Measurements from ENCODE around the gene SESN3.
"Not testable (repeated sequence)": the region's sequence is repeated elsewhere in the genome, so short reads cannot be mapped to it uniquely, and the experiment has no call there.

Gene SESN3

DNA sequence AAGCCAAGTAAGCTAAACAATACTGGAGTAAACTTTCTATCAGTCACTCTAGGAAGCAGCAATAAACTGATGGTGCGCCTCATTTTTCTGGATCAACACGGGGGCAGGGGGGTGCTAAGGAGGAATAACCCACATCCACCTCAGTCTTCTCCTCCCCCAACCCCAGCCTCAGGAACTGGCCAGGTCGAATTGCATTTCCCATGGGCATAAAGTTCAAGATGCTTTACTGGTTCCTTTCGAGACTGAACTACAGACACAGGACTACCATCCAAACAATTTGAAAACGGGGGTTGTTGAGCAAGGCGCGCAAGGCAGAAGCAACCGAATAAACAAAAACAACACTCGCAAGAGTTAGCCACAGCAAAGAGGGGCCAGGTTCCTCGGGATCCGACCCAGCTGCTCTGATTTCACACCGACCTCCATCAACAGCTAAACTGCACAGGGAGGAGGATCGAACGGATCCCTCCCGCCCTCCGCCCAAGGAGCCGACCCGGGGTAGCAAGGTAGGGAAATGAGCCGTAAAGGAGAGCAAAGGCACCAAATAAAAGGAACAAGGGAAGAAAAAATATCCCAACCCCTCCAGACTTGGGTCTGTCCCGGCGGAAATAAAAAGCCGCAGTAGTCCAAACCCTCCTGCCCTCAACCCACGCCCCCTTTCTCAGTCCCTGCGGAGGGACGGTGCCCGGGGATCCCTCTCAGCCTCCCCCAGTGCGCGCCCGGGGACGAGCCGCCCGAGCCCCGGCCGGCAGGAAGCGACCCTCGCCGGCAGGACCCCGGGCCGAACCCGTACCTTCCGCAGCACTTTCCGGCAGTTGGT, 801 bp downstream of the SESN3 start:
- peaks cover 3% of the 10 kb centered on the region; the same call in 1 of the 2 replicates for H4K20me1 ChIP-seq (ENCODE audit: control insufficient read depth, insufficient read depth, low read depth, low read length)
- no peaks in the 10 kb centered on the region for H3K9me2 ChIP-seq (replicated peaks; ENCODE audit: control insufficient read depth, low read length)
- peak overlapping the region; percentile 23; the same call in 1 of the 2 replicates for H3K27ac ChIP-seq (ENCODE audit: low read depth, low read length)
- H3K79me2 ChIP-seq (ENCODE audit: control insufficient read depth, low read length) = peaks cover 56% of the 10 kb centered on the region
- H3F3A ChIP-seq (ENCODE audit: control insufficient read depth, insufficient read depth) = 0 out of 2 replicates have a peak, but pooled peaks cover 3% of the 10 kb centered on the region
- peaks cover 6% of the 10 kb centered on the region for H3K36me3 ChIP-seq (ENCODE audit: control insufficient read depth, low read length)
- no peak for TF ChIP-seq EZH2phosphoT487 (IDR thresholded peaks at IDR 0.05; ENCODE audit: borderline replicate concordance, low read length)
- TF ChIP-seq, protein P1, sequence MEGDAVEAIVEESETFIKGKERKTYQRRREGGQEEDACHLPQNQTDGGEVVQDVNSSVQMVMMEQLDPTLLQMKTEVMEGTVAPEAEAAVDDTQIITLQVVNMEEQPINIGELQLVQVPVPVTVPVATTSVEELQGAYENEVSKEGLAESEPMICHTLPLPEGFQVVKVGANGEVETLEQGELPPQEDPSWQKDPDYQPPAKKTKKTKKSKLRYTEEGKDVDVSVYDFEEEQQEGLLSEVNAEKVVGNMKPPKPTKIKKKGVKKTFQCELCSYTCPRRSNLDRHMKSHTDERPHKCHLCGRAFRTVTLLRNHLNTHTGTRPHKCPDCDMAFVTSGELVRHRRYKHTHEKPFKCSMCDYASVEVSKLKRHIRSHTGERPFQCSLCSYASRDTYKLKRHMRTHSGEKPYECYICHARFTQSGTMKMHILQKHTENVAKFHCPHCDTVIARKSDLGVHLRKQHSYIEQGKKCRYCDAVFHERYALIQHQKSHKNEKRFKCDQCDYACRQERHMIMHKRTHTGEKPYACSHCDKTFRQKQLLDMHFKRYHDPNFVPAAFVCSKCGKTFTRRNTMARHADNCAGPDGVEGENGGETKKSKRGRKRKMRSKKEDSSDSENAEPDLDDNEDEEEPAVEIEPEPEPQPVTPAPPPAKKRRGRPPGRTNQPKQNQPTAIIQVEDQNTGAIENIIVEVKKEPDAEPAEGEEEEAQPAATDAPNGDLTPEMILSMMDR (IDR thresholded peaks at IDR 0.05; ENCODE audit: low read depth, low read length, poor library complexity, severe bottlenecking) = no peak
- H3K4me2 ChIP-seq (ENCODE audit: low read length) = peak overlapping the region; percentile 81
- H3K9me3 ChIP-seq (ENCODE audit: control insufficient read depth, insufficient read depth, low read length) = peaks cover under 1% of the 10 kb centered on the region; the same call in 1 of the 2 replicates
- H3K4me3 ChIP-seq (ENCODE audit: low read length) = peak overlapping the region; percentile 95
- H3K4me1 ChIP-seq (ENCODE audit: control insufficient read depth, low read length) = peaks cover 30% of the 10 kb centered on the region
- H3K27me3 ChIP-seq (ENCODE audit: control insufficient read depth, low read length) = no peaks in the 10 kb centered on the region

GRCh38 chr11:95229199-95229992, 1.6 kb downstream of the SESN3 start:
- no peak for TF ChIP-seq EZH2phosphoT487 (IDR thresholded peaks at IDR 0.05; ENCODE audit: borderline replicate concordance, low read length)
- TF ChIP-seq, protein P1 (IDR thresholded peaks at IDR 0.05; ENCODE audit: low read depth, low read length, poor library complexity, severe bottlenecking) = no peak
- Histone ChIP-seq H3K4me1 (ENCODE audit: control insufficient read depth, low read length) (peaks cover 30% of the 10 kb centered on the region), H3K9me3 (ENCODE audit: control insufficient read depth, insufficient read depth, low read length) (peaks cover 9% of the 10 kb centered on the region), H3K4me2 (ENCODE audit: low read length) (peak overlapping the region; percentile 81), H3K9me2 (replicated peaks; ENCODE audit: control insufficient read depth, low read length) (no peaks in the 10 kb centered on the region), H3F3A (ENCODE audit: control insufficient read depth, insufficient read depth) (0 out of 2 replicates have a peak, but pooled peaks cover 3% of the 10 kb centered on the region), H3K4me3 (ENCODE audit: low read length) (peak overlapping the region; percentile 95), H3K27ac (ENCODE audit: low read depth, low read length) (no peak overlapping the region; the same call in 1 of the 2 replicates), H3K27me3 (ENCODE audit: control insufficient read depth, low read length) (no peaks in the 10 kb centered on the region), H3K36me3 (ENCODE audit: control insufficient read depth, low read length) (peaks cover 13% of the 10 kb centered on the region), H3K79me2 (ENCODE audit: control insufficient read depth, low read length) (peaks cover 60% of the 10 kb centered on the region), H4K20me1 (ENCODE audit: control insufficient read depth, insufficient read depth, low read depth, low read length) (peaks cover 3% of the 10 kb centered on the region; the same call in 1 of the 2 replicates)

- Histone ChIP-seq H4K20me1 (ENCODE audit: control insufficient read depth, insufficient read depth, low read depth, low read length) (peaks cover 3% of the 10 kb centered on the region; the same call in 1 of the 2 replicates), H3K27me3 (ENCODE audit: control insufficient read depth, low read length) (no peaks in the 10 kb centered on the region), H3K36me3 (ENCODE audit: control insufficient read depth, low read length) (peaks cover 18% of the 10 kb centered on the region), H3K4me2 (ENCODE audit: low read length) (peak overlapping the region; percentile 81), H3K79me2 (ENCODE audit: control insufficient read depth, low read length) (peaks cover 69% of the 10 kb centered on the region), H3K4me3 (ENCODE audit: low read length) (0 out of 2 replicates have a peak overlapping the region, but pooled peaks have one; percentile 11), H3K9me2 (replicated peaks; ENCODE audit: control insufficient read depth, low read length) (no peaks in the 10 kb centered on the region), H3F3A (ENCODE audit: control insufficient read depth, insufficient read depth) (0 out of 2 replicates have a peak, but pooled peaks cover 3% of the 10 kb centered on the region), H3K4me1 (ENCODE audit: control insufficient read depth, low read length) (peaks cover 31% of the 10 kb centered on the region), H3K27ac (ENCODE audit: low read depth, low read length) (no peak overlapping the region), H3K9me3 (ENCODE audit: control insufficient read depth, insufficient read depth, low read length) (peaks cover 12% of the 10 kb centered on the region)
- TF ChIP-seq, protein P1 (IDR thresholded peaks at IDR 0.05; ENCODE audit: low read depth, low read length, poor library complexity, severe bottlenecking) = no peak
- TF ChIP-seq EZH2phosphoT487 (IDR thresholded peaks at IDR 0.05; ENCODE audit: borderline replicate concordance, low read length) = no peak
Measured at GRCh38 chr11:95228081-95228749, 2.8 kb downstream of the SESN3 start.

GRCh38 chr11:95227060-95227459, 3.9 kb downstream of the SESN3 start:
- peaks cover 24% of the 10 kb centered on the region for H3K4me1 ChIP-seq (ENCODE audit: control insufficient read depth, low read length)
- H4K20me1 ChIP-seq (ENCODE audit: control insufficient read depth, insufficient read depth, low read depth, low read length); H3K27ac ChIP-seq (ENCODE audit: low read depth, low read length); H3F3A ChIP-seq (ENCODE audit: control insufficient read depth, insufficient read depth); H3K27me3 ChIP-seq (ENCODE audit: control insufficient read depth, low read length); H3K9me2 ChIP-seq (replicated peaks; ENCODE audit: control insufficient read depth, low read length); H3K4me2 ChIP-seq (ENCODE audit: low read length); H3K4me3 ChIP-seq (ENCODE audit: low read length): not testable (repeated sequence)
- peaks cover 72% of the 10 kb centered on the region for H3K79me2 ChIP-seq (ENCODE audit: control insufficient read depth, low read length)
- H3K36me3 ChIP-seq (ENCODE audit: control insufficient read depth, low read length) = peaks cover 18% of the 10 kb centered on the region
- peaks cover 12% of the 10 kb centered on the region for H3K9me3 ChIP-seq (ENCODE audit: control insufficient read depth, insufficient read depth, low read length)

All from DOHH2 (cell line).